Measurements from ENCODE around the gene SUPT4H1.

The SUPT4H1 gene

DNA sequence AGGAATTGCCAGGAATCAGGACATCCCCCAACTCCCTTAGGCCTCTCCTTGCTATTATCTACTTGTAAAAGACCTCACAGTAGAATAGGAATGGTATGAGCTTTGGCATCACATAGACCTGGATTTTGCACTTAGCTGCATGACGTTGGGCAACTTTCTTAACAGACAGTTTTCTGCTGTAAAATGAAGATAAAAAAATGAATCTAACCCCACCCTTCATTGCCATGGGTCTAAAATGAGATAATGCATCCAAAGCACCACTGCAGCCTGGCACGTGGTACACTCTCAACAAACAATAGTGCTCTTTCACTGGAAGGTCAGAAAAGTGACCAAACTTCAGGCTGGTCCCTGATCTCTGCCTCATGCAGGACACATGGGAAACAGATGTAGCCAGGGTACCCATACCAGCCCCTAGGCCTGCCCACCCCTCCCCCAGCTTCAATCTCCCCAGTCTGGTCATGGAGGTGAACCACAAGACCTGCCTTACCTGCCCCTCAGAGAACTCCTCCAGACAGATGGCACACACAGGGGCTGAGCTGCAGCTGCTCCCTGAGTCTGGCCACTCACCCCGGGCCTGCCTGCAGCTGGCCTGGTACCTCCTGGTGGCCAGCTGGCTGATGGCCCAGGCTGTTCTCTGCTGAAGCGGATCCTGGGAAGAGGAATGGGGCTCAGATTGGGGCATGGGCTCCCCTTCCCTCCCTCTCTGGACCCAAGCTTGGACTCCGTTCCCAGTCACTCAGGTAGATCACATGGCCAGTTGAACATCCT lies 8.5 kb upstream of the SUPT4H1 start:
- POLR2A ChIA-PET, result no interaction called here
- CTCF ChIA-PET, result no interaction called here
- TF ChIP-seq CTCF (IDR thresholded peaks at IDR 0.05; ENCODE audit: insufficient read depth, low read length, missing control alignments), result no peak
- no peak for DNase-seq (ENCODE audit: low read depth, low spot score)
- H3K4me3 ChIP-seq (ENCODE audit: low read depth, low read length), result no peak overlapping the region

- DNase-seq (ENCODE audit: low read depth, low spot score), result no peak
- H3K4me3 ChIP-seq (ENCODE audit: low read depth, low read length), result no peak overlapping the region
- ChIA-PET CTCF (no interaction called here), POLR2A (interaction anchor here (1.1 kb wide), 1 partner anchor 41 kb away, joined by 3 read pairs; no protein-coding TSS in a partner anchor)
- no peak for TF ChIP-seq CTCF (IDR thresholded peaks at IDR 0.05; ENCODE audit: insufficient read depth, low read length, missing control alignments)
Measured at GRCh38 chr17:58358408-58359172, 6.6 kb upstream of the SUPT4H1 start.

- ChIA-PET POLR2A (no interaction called here), CTCF (no interaction called here)
- no peak for TF ChIP-seq CTCF (IDR thresholded peaks at IDR 0.05; ENCODE audit: insufficient read depth, low read length, missing control alignments)
- H3K4me3 ChIP-seq (ENCODE audit: low read depth, low read length), result no peak overlapping the region
- no peak for DNase-seq (ENCODE audit: low read depth, low spot score)
Measured at GRCh38 chr17:58357312-58358297, 5.6 kb upstream of the SUPT4H1 start.

DNA sequence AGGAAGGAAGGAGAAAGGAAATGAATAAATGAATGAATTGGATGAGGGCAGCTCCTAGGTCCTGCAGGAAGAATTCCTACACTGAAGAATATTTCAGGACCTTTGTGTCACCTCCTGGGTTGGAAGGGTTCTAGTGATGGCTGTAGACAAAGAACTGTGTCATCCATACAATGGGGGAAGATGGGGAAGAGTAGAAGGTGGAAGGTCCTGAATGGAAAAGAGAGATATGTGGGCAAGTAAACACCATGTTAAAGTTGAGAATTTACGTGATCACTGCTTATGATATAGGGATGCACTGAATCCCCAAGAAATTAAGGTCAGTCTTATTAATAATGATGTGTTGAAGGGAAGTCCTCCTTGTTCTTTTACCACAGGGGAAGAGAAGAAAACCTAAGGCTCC lies 4.2 kb upstream of the SUPT4H1 start:
- POLR2A ChIA-PET, result interaction anchor here (0.6 kb wide), 1 partner anchor 21 kb away, joined by 5 read pairs; no protein-coding TSS in a partner anchor

GRCh38 chr17:58354541-58355216 lies 2.7 kb upstream of the SUPT4H1 start:
- TF ChIP-seq CTCF (IDR thresholded peaks at IDR 0.05; ENCODE audit: insufficient read depth, low read length, missing control alignments), result no peak
- ChIA-PET CTCF (interaction anchor here (1.0 to 6.7 kb wide), 3 partner anchors 33 to 63 kb away, joined by 3 to 43 read pairs (median 3); partner anchors contain the start of gene RNF43), POLR2A (no interaction called here)
- DNase-seq (ENCODE audit: low read depth, low spot score), result no peak
- no peak overlapping the region for H3K4me3 ChIP-seq (ENCODE audit: low read depth, low read length)

More for the DNA sequence above, 4.2 kb upstream of the SUPT4H1 start:
- no peak for TF ChIP-seq CTCF (IDR thresholded peaks at IDR 0.05; ENCODE audit: insufficient read depth, low read length, missing control alignments)
- DNase-seq (ENCODE audit: low read depth, low spot score), result no peak
- CTCF ChIA-PET, result interaction anchor here (6.7 kb wide), 1 partner anchor 39 kb away, joined by 43 read pairs; no protein-coding TSS in a partner anchor
- no peak overlapping the region for H3K4me3 ChIP-seq (ENCODE audit: low read depth, low read length)

Measured in AG04449 (cell line).